HG03175 (cell line): ENCODE results near the gene NXPH4.

Experiments
- ATAC-seq: cut with Tn5 transposase; IDR thresholded peaks from one replicate; pipeline ENCODE4 v1.9.1; 2021; ENCODE audit warnings: mild to moderate bottlenecking, moderate library complexity; ENCODE audit not compliant: unreplicated experiment

NXPH4 gene

DNA sequence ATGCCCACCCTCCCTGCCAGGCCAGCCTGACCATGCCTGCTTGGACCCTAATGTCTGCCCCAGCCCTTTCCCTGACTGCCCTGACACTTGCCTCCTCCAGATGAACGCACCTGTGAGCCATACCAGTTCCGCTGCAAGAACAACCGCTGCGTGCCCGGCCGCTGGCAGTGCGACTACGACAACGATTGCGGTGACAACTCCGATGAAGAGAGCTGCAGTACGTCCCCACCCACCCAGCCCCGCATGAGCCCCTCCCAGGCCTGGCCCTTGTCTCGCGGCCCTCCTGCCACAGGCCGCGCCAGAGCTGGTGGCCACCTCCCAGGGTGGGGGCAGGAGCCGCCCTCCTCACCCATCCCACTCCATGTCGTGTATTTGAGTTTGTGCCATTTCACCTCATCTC lies 14.3 kb upstream of the NXPH4 start:
- ATAC-seq, result no peak

DNA sequence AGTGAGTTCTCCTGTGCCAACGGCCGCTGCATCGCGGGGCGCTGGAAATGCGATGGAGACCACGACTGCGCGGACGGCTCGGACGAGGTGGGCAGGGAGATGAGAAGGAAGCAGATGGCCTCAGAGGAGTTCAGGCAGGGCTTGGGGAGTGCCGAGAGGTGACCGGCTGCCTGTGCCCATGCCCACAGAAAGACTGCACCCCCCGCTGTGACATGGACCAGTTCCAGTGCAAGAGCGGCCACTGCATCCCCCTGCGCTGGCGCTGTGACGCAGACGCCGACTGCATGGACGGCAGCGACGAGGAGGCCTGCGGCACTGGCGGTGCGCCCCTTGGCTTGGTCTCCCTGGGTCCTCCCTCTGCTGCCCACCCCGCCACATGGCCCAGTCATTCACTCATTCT lies 13.4 kb upstream of the NXPH4 start:
- no peak for ATAC-seq

DNA sequence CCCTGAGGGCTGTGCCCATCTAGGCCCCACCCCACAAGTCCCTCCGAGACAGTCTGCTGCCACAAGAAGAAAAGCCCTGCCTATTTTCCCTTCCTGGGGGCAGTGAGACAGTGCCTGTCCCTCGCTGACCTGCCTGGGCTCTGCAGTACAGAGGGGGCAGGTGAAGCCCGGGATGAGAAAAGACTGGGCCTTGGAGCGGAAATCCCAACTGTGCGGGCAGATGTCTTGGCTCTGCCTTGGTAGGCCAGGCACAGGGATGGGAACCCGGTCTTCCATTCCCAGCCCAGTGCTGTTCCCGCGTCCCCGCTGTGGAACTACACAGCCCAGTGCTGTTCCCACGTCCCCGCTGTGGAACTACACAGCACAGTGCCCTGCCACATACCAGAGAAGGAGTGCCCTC lies 12.8 kb upstream of the NXPH4 start:
- ATAC-seq, result no peak

DNA sequence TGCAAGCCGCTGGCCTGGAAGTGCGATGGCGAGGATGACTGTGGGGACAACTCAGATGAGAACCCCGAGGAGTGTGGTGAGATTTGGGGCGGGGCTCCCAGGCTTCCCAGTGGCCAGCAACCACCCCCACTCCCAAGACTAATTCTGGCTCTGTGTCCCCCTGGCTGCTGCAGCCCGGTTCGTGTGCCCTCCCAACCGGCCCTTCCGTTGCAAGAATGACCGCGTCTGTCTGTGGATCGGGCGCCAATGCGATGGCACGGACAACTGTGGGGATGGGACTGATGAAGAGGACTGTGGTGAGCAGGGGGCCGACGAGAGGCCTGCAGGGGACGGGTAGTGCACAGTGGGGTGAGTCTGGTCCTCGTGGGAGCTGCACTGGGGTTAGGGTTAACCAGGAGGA lies 12.1 kb upstream of the NXPH4 start:
- ATAC-seq, result no peak

DNA sequence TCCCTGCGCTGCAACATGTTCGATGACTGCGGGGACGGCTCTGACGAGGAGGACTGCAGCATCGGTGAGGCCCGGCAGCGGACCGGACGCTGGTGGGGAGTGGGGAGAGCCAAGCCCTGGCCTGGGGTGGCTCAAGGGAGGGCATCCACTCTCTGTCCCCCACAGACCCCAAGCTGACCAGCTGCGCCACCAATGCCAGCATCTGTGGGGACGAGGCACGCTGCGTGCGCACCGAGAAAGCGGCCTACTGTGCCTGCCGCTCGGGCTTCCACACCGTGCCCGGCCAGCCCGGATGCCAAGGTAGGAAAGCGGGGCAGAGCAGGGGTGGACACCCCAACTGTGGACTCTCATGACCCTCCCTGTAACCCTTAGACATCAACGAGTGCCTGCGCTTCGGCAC lies 11.4 kb upstream of the NXPH4 start:
- no peak for ATAC-seq

- ATAC-seq, result no peak
These were observed 10.7 kb upstream of the NXPH4 start for GRCh38 chr12:57205931-57206330.

- no peak for ATAC-seq
These were observed 8.6 kb upstream of the NXPH4 start for GRCh38 chr12:57207731-57208630.

DNA sequence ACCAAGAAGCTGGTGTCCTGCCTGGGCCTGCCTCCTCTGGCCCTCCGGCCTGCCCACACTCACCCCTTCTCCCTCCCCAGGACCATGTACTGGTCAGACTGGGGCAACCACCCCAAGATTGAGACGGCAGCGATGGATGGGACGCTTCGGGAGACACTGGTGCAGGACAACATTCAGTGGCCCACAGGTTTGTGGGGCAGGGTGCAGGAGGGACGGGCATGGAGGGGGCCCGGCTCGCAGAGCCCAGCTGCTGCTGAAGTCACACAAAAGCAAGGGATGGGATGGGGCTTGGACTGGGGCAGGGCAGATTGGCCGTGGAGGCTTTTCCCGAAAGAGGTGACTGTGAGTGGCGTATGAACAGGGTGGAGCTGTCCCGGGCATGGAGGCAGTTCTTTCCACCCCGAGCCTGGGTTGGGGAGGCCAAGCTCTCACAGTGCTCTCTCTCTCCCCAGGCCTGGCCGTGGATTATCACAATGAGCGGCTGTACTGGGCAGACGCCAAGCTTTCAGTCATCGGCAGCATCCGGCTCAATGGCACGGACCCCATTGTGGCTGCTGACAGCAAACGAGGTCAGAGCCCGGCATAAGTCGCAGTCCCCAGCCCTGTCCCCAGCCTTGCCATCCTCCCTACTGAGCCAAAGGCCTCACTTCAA lies 7.8 kb upstream of the NXPH4 start:
- no peak for ATAC-seq

DNA sequence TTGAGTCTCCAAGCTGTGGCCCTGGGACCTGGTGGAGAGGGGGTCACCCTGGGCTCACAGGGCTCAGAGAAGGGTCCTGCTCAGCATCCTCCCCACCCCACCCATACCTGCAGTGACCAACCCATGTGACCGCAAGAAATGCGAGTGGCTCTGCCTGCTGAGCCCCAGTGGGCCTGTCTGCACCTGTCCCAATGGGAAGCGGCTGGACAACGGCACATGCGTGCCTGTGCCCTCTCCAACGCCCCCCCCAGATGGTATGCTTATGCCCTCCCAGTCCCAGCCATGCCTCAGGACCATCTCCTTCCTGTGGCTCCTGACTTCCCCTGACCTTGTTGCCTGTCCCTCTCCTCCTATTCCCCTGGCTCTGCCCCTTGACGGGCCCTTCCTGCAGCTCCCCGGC lies 6.7 kb upstream of the NXPH4 start:
- ATAC-seq, result no peak

DNA sequence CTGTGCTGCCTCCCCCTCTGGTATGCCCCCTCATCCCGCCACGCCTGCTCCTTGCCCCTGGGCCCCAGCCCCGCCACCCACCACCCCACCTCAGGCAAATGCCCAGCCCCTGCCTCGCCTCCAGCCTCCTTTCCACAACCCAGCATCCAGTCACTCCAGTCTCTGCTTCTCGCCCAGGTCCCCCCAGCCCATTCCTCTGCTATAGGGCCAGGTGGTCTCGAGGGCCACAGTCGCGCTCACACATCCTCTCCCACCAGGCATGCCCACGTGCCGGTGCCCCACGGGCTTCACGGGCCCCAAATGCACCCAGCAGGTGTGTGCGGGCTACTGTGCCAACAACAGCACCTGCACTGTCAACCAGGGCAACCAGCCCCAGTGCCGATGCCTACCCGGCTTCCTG lies 6.1 kb upstream of the NXPH4 start:
- no peak for ATAC-seq

DNA sequence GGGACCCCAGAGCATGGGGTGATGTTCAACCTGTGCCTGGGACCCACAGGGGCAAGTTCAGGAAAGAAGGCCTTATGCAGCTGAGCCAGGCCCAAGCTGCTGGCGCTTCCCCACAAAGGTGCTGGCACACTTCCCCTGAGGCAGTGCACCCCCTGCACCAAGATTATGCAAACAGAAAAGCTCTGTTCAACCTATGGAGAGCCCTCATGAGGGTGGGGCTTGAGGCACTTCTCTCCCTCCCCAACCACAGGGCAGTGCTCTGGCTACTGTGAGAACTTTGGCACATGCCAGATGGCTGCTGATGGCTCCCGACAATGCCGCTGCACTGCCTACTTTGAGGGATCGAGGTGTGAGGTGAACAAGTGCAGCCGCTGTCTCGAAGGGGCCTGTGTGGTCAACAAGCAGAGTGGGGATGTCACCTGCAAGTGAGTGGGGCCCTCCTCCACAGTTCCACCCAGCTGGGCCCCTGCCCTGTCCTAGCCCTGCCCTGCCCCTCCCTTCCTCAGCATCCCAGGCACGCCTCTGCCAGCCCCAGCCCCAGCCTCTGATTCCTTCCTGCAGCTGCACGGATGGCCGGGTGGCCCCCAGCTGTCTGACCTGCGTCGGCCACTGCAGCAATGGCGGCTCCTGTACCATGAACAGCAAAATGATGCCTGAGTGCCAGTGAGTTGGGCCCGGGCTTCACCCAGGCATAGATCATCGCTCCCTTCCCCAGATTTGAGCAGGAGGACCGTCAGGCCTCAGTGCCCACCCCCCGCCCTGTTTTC lies 5.5 kb upstream of the NXPH4 start:
- no peak for ATAC-seq

DNA sequence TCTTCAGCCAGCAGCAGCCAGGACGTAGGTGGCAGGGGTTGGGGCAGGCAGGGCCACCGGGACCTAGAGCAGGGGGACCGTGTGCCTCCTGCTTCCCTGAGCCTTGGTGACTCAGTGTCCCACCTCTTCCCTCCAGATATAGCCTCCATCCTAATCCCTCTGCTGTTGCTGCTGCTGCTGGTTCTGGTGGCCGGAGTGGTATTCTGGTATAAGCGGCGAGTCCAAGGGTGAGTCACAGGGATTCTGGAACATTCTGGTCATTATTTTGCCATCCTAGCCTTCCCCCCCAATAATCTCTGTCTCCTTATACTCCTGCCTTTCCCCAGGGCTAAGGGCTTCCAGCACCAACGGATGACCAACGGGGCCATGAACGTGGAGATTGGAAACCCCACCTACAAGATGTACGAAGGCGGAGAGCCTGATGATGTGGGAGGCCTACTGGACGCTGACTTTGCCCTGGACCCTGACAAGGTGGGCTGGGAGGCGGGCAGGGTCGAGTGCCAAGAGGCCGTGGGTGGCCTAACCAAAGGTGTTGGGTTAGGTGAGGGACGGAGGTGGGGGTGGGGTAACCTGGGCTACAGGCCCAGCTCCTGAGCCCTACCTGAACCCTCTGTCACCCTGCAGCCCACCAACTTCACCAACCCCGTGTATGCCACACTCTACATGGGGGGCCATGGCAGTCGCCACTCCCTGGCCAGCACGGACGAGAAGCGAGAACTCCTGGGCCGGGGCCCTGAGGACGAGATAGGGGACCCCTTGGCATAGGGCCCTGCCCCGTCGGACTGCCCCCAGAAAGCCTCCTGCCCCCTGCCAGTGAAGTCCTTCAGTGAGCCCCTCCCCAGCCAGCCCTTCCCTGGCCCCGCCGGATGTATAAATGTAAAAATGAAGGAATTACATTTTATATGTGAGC lies 4.5 kb upstream of the NXPH4 start:
- no peak for ATAC-seq

DNA sequence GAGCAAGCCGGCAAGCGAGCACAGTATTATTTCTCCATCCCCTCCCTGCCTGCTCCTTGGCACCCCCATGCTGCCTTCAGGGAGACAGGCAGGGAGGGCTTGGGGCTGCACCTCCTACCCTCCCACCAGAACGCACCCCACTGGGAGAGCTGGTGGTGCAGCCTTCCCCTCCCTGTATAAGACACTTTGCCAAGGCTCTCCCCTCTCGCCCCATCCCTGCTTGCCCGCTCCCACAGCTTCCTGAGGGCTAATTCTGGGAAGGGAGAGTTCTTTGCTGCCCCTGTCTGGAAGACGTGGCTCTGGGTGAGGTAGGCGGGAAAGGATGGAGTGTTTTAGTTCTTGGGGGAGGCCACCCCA lies 3.9 kb upstream of the NXPH4 start:
- no peak for ATAC-seq

DNA sequence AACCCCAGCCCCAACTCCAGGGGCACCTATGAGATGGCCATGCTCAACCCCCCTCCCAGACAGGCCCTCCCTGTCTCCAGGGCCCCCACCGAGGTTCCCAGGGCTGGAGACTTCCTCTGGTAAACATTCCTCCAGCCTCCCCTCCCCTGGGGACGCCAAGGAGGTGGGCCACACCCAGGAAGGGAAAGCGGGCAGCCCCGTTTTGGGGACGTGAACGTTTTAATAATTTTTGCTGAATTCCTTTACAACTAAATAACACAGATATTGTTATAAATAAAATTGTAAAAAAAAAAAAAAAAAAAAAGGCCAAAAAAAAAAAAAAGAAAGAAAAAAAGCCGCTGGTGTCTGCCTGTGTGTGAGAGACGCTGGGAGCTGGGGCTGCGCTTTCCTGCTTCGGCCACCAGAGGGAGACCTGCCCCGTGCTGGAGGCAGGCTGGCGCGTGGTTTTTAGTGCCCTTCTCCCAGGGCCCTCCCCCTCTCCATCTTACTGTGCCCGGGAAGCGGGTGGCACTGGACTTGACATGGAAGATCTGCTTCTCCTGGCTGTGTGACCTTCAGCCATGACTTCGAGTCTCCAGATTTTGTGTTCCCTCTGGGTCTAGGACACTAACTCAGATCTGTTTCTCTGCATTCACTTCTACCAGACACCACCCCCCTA lies 3.4 kb upstream of the NXPH4 start:
- peak; percentile 43 for ATAC-seq

DNA sequence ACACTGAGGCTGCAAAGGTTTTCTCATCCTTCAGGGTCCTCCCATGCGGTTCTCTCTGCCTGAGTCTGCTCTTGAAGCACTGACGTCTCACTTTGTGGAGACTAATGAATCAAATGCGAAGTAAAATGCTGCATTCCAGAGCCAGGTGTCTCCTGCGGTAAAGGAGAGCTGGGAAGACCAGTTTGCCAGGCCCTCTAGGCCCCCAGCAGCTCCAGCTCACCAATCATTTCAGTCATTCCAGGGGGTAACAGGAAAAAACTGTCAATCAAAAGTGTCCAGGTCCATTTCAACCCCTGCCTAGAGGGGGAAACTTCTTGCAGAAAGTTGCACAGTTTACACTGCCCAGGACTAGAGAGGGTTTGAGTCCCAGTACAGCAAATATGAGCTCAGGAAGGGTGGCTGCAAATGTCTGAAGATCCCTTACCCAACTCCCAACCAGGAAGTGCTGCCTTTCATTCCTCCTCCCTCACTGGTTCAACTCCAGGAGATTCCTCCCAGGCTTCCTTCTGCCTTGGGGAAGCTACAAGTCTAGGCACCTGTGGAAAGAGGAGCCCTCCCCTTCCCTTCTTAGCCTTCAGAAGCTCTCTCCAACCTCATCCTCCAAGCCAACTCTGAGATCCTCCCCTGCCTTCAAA lies 2.7 kb upstream of the NXPH4 start:
- no peak for ATAC-seq

DNA sequence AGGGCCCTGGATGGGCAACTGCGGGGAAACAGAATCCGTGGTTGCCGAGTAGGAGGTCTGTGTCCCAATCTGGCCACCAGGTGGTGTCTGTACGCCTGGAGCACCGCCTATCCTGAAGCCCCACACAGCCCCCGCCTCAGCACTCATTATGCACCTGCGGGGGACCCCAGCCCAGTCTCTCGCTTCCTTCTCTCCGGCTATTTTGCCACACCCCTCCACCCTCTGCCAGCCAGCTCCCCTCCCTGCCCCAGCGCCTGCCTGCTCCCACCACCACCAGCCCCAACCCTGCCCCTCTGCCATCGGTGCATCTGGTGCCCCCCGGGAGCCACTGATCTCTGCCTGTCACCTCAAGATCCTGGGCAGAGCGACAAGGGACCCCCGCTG lies 2.2 kb upstream of the NXPH4 start:
- no peak for ATAC-seq

DNA sequence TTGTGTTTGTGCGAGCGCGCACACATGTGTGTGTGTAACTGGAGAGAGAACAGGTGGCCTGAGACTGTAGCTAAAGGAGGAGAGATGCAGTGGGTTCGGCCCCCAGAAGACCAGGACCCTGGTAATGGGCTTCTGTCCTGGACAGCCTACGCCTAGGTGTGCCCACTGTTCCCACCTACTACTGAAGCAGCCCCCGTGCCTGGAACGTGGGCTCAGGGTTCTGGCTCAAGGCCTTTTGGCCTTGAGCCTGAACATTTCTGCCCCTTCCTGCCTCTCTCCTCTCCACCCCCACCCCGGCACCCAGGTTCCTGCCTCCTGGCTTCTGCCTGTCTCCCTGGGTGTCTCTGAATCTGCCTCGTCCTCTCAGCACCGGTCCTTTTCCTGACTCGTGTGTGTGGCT lies 1.5 kb upstream of the NXPH4 start:
- no peak for ATAC-seq

DNA sequence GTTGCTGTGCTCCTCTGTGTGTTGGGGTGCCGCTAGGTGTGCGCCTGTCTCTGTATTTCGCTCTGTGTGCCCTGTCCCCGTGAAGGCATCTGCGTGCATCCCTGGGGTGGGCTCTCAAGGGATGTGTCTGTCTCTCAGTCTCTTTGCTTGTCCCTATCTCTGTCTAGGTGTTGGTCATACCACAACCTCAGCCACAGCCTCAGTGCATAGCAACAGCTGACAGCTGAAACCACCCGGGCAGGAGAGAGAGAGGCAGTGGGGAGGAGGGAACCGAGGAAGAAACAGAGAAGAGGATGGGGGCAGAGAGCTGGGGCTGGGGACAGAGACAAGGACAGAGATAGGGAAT lies 953 bp upstream of the NXPH4 start:
- peak; percentile 44 for ATAC-seq

- ATAC-seq, result no peak
These were observed 606 bp downstream of the NXPH4 start for GRCh38 chr12:57216921-57217879.
